Activated CD4-positive, alpha-beta T cell treated with anti-CD3 and anti-CD28 coated beads for 36 hours (primary cell): Measurements from ENCODE around the gene C9orf153. TPM values are rescaled to one million over a fixed set of nuclear protein-coding genes. Genes with fewer than 3 reads are reported as not detected.

ENCODE experiments used
- ATAC-seq: fragments of 200-7000 bp; cut with Tn5 transposase; one replicate; pipeline ENCODE4 v1.10.0; 2021; ENCODE audit warnings: mild to moderate bottlenecking, moderate library complexity
- CTCF ChIA-PET: fragments of 350-600 bp; sonication (Branson Sonifier 250); formaldehyde crosslinking; loops from one replicate; lab custom pipeline; 2021; ENCODE audit warnings: antibody characterized with exemption; lab: Charles Lee
- POLR2A ChIA-PET: fragments of 350-600 bp; sonication (Branson Sonifier 250); formaldehyde crosslinking; loops from one replicate; lab custom pipeline; 2021; ENCODE audit warnings: antibody characterized with exemption, inconsistent platforms; lab: Charles Lee
- DNase-seq: peaks from one replicate; pipeline ENCODE4 v3.0.0-alpha.2; 2020
- H3K27ac Mint-ChIP-seq: one replicate; pipeline ENCODE4 v1.8.0; 2021; ENCODE audit warnings: mixed read lengths
- H3K27me3 Mint-ChIP-seq: one replicate; pipeline ENCODE4 v1.8.0; 2021; ENCODE audit warnings: mixed read lengths
- H3K36me3 Mint-ChIP-seq: one replicate; pipeline ENCODE4 v1.8.0; 2021; ENCODE audit warnings: low read depth, mixed read lengths
- H3K4me1 Mint-ChIP-seq: one replicate; pipeline ENCODE4 v1.8.0; 2021; ENCODE audit warnings: mixed read lengths
- H3K4me3 Mint-ChIP-seq: one replicate; pipeline ENCODE4 v1.8.0; 2021; ENCODE audit warnings: mild to moderate bottlenecking, moderate library complexity, mixed read lengths
- H3K9me3 Mint-ChIP-seq: one replicate; pipeline ENCODE4 v1.8.0; 2021; ENCODE audit warnings: low read depth, mixed read lengths
- intact Hi-C, 2 experiments: fragments of 100-400 bp; cut with DNase I in 1 of 2; cut with micrococcal nuclease in 1 of 2; formaldehyde crosslinking; loops; one replicate each; pipeline versions ENCODE4 v1.14.2 to v1.15.1; 2022 to 2024; cut with DNase I, micrococcal nuclease
- total RNA-seq, 2 experiments: library from RNA; stranded (reverse); gene quantifications; one replicate each; pipeline ENCODE4 v1.2.3, GENCODE V29; 2021

Gene C9orf153
- total RNA-seq, 2 experiments from 2014 or later: 0.25 to 0.46 TPM

DNA sequence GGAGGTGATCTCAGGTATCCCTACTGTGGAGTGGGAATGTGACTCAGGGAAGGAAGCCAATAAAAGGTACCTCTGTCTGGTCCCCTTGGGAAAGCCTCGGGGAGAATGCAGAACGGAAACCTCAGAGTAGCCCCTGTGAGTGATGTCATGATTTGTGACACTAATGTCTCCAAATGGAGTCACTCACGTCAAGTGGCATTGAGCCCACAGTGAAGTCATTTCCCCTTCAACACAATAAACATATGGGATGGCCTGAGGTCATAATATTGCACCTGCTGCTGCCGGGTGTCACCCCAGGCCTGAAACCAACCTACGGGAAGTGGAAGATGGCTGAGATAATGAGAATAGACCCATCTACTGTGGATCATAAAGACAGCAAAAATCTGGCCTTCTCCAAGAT, 84.2 kb downstream of the C9orf153 start:
- no peak for ATAC-seq
- H3K4me1 Mint-ChIP-seq: no peaks in the 10 kb centered on the region
- CTCF ChIA-PET: no interaction called here
- POLR2A ChIA-PET: no interaction called here
- H3K4me3 Mint-ChIP-seq: no peak overlapping the region
- intact Hi-C loops: no loop called here
- H3K27me3 Mint-ChIP-seq: no peaks in the 10 kb centered on the region
- H3K9me3 Mint-ChIP-seq: no peaks in the 10 kb centered on the region
- DNase-seq: no peak
- H3K36me3 Mint-ChIP-seq: no peaks in the 10 kb centered on the region
- H3K27ac Mint-ChIP-seq: no peak overlapping the region

Other genes starting within 250 kb of the C9orf153 start
- gene GOLM1, start 160.1 kb downstream of the C9orf153 start, total RNA-seq: 1 to 10 TPM; 1.2 to 1.4 TPM
- gene ISCA1, start 22.9 kb upstream of the C9orf153 start, total RNA-seq: 10 to 100 TPM; 27.1 to 27.4 TPM
- 10 to 100 TPM; 31.5 to 39.2 TPM for gene TUT7, start 94.8 kb upstream of the C9orf153 start, total RNA-seq